HCT116 (cell line): Measurements from ENCODE around the gene ADARB2.

Experiments used
- ATF3 ChIP-seq: IDR thresholded peaks from 2 replicates; pipeline ENCODE4 v1.6.1; 2012
- CEBPB ChIP-seq: IDR thresholded peaks from 2 replicates; pipeline ENCODE4 v1.6.1; 2012; ENCODE audit warnings: low read depth
- CTCF ChIP-seq, 3 experiments: fragments of 200-600 bp in 1 of 3; sonication (generic) in 1 of 3; IDR thresholded peaks in 2 of 3; conservative IDR thresholded peaks in 1 of 3; 2 replicates each; pipeline ENCODE4 v1.5.1; 2012 to 2017; ENCODE audit warnings: low read depth in 2 of 3, low read length in 2 of 3, antibody characterized with exemption in 1 of 3, borderline replicate concordance in 1 of 3, control low read depth in 1 of 3, mild to moderate bottlenecking in 1 of 3, mixed read lengths in 1 of 3, mixed run types in 1 of 3, moderate library complexity in 1 of 3; ENCODE audit not compliant: insufficient read depth in 1 of 3
- EZH2 ChIP-seq: fragments of 200-600 bp; sonication (generic); IDR thresholded peaks from 2 replicates; pipeline ENCODE4 v1.6.1; 2017; ENCODE audit warnings: antibody characterized with exemption, mixed run types
- EZH2phosphoT487 ChIP-seq: fragments of 200-600 bp; IDR thresholded peaks from 2 replicates; pipeline ENCODE4 v1.6.1; 2018; ENCODE audit warnings: antibody characterized with exemption, borderline replicate concordance
- MAX ChIP-seq: IDR thresholded peaks from 2 replicates; pipeline ENCODE4 v1.6.1; 2012
- POLR2A ChIP-seq: IDR thresholded peaks from 2 replicates; pipeline ENCODE4 v1.7.0; 2011; ENCODE audit warnings: borderline replicate concordance; ENCODE audit not compliant: insufficient read depth, insufficient read length; ENCODE audit errors: extremely low read depth
- POLR2AphosphoS5 ChIP-seq: IDR thresholded peaks from 2 replicates; pipeline ENCODE4 v1.6.1; 2011; ENCODE audit warnings: mild to moderate bottlenecking, low read depth, low read length, moderate library complexity
- RAD21 ChIP-seq: IDR thresholded peaks from 2 replicates; pipeline ENCODE4 v1.6.1; 2012; ENCODE audit warnings: low read depth, mild to moderate bottlenecking
- REST ChIP-seq: IDR thresholded peaks from 2 replicates; pipeline ENCODE4 v1.6.1; 2012; ENCODE audit warnings: low read depth
- TCF7L2 ChIP-seq: IDR thresholded peaks from 2 replicates; pipeline ENCODE4 v1.7.0; 2011; ENCODE audit warnings: borderline replicate concordance, inconsistent platforms; ENCODE audit not compliant: insufficient read depth, insufficient read length; ENCODE audit errors: extremely low read depth
- YY1 ChIP-seq: IDR thresholded peaks from 2 replicates; pipeline ENCODE4 v1.6.1; 2011; ENCODE audit warnings: low read length, low read depth, moderate library complexity, mild to moderate bottlenecking; ENCODE audit not compliant: insufficient replicate concordance; ENCODE audit errors: extremely low read depth

GRCh38 chr10:1548596-1548995 is 188.7 kb downstream of the ADARB2 start:
- TF ChIP-seq CTCF (IDR thresholded peaks at IDR 0.05 in 2 of 3, conservative IDR thresholded peaks at IDR 0.05 in 1 of 3; ENCODE audit: borderline replicate concordance in 1 of 3, insufficient read depth in 1 of 3, low read depth in 2 of 3, low read length in 2 of 3) = no peak
- TF ChIP-seq MAX = no peak
- TF ChIP-seq POLR2A = no peak
- no peak for TF ChIP-seq POLR2AphosphoS5
- TF ChIP-seq EZH2phosphoT487 = no peak
- no peak for TF ChIP-seq RAD21
- no peak for TF ChIP-seq TCF7L2
- TF ChIP-seq EZH2 = no peak
- TF ChIP-seq REST = no peak
- no peak for TF ChIP-seq YY1
- TF ChIP-seq ATF3 = no peak
- TF ChIP-seq CEBPB = no peak
